ENCODE results near the gene FUBP3. TPM values are rescaled to one million over a fixed set of nuclear protein-coding genes. Genes with fewer than 3 reads are reported as not detected.

The FUBP3 gene
- total RNA-seq, 1 donor from 2014 or later = 77.0 TPM

DNA sequence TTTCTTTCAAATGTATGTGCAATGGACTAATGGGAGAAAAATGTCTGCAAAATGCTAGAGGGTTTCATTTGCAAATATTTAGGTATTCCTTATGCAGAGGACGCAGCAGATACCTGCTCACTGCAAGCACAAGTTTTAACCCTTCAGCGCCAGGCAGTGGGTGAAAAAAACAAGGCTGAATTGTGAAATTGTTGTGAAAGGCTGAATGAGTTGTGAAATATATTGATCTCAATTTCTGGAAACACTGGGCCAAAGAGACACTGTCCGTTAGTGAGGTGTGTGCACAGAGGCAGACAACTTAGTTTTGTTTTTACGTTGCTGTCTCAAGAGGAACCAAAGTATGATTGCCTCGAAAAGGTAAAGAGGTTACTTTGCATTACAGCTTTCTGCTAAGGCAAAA lies 18.8 kb downstream of the FUBP3 start:
- peaks cover 43% of the 10 kb centered on the region for H3K36me3 Mint-ChIP-seq
- TF ChIP-seq, protein P1, sequence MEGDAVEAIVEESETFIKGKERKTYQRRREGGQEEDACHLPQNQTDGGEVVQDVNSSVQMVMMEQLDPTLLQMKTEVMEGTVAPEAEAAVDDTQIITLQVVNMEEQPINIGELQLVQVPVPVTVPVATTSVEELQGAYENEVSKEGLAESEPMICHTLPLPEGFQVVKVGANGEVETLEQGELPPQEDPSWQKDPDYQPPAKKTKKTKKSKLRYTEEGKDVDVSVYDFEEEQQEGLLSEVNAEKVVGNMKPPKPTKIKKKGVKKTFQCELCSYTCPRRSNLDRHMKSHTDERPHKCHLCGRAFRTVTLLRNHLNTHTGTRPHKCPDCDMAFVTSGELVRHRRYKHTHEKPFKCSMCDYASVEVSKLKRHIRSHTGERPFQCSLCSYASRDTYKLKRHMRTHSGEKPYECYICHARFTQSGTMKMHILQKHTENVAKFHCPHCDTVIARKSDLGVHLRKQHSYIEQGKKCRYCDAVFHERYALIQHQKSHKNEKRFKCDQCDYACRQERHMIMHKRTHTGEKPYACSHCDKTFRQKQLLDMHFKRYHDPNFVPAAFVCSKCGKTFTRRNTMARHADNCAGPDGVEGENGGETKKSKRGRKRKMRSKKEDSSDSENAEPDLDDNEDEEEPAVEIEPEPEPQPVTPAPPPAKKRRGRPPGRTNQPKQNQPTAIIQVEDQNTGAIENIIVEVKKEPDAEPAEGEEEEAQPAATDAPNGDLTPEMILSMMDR (IDR thresholded peaks at IDR 0.05; ENCODE audit: unreplicated experiment) = no peak
- no peak overlapping the region for H3K27ac Mint-ChIP-seq

GRCh38 chr9:130599625-130600024 lies 20.2 kb downstream of the FUBP3 start:
- no peak overlapping the region for H3K27ac Mint-ChIP-seq
- peaks cover 54% of the 10 kb centered on the region for H3K36me3 Mint-ChIP-seq
- no peak for DNase-seq (ENCODE audit: low spot score in 2 of 2, unreplicated experiment in 2 of 2)
- no peak overlapping the region for H3K4me3 Mint-ChIP-seq
- no peaks in the 10 kb centered on the region for H3K27me3 Mint-ChIP-seq (ENCODE audit: low read depth)
- TF ChIP-seq, protein P1 (IDR thresholded peaks at IDR 0.05; ENCODE audit: unreplicated experiment) = no peak
- no peaks in the 10 kb centered on the region for H3K4me1 Mint-ChIP-seq
- no peaks in the 10 kb centered on the region for H3K9me3 Mint-ChIP-seq

More for the DNA sequence above, 18.8 kb downstream of the FUBP3 start:
- no peaks in the 10 kb centered on the region for H3K27me3 Mint-ChIP-seq (ENCODE audit: low read depth)
- peaks cover 5% of the 10 kb centered on the region for H3K4me1 Mint-ChIP-seq
- no peak for DNase-seq (ENCODE audit: low spot score in 2 of 2, unreplicated experiment in 2 of 2)
- H3K4me3 Mint-ChIP-seq = no peak overlapping the region
- no peaks in the 10 kb centered on the region for H3K9me3 Mint-ChIP-seq

GRCh38 chr9:130601100-130601499 lies 21.7 kb downstream of the FUBP3 start:
- Mint-ChIP-seq H3K9me3 (no peaks in the 10 kb centered on the region), H3K36me3 (peaks cover 52% of the 10 kb centered on the region), H3K27me3 (ENCODE audit: low read depth) (no peaks in the 10 kb centered on the region)

GRCh38 chr9:130604295-130604694 lies 24.9 kb downstream of the FUBP3 start:
- Mint-ChIP-seq H3K27ac (no peak overlapping the region), H3K4me1 (no peaks in the 10 kb centered on the region), H3K27me3 (ENCODE audit: low read depth) (no peaks in the 10 kb centered on the region), H3K36me3 (peaks cover 39% of the 10 kb centered on the region), H3K4me3 (no peak overlapping the region), H3K9me3 (no peaks in the 10 kb centered on the region)
- TF ChIP-seq, protein P1 (IDR thresholded peaks at IDR 0.05; ENCODE audit: unreplicated experiment) = no peak
- DNase-seq (ENCODE audit: low spot score in 2 of 2, unreplicated experiment in 2 of 2) = no peak

More at GRCh38 chr9:130601100-130601499, 21.7 kb downstream of the FUBP3 start:
- H3K4me3 Mint-ChIP-seq = no peak overlapping the region
- H3K4me1 Mint-ChIP-seq = no peaks in the 10 kb centered on the region
- TF ChIP-seq, protein P1 (IDR thresholded peaks at IDR 0.05; ENCODE audit: unreplicated experiment) = no peak
- DNase-seq (ENCODE audit: low spot score in 2 of 2, unreplicated experiment in 2 of 2) = no peak
- H3K27ac Mint-ChIP-seq = no peak overlapping the region

DNA sequence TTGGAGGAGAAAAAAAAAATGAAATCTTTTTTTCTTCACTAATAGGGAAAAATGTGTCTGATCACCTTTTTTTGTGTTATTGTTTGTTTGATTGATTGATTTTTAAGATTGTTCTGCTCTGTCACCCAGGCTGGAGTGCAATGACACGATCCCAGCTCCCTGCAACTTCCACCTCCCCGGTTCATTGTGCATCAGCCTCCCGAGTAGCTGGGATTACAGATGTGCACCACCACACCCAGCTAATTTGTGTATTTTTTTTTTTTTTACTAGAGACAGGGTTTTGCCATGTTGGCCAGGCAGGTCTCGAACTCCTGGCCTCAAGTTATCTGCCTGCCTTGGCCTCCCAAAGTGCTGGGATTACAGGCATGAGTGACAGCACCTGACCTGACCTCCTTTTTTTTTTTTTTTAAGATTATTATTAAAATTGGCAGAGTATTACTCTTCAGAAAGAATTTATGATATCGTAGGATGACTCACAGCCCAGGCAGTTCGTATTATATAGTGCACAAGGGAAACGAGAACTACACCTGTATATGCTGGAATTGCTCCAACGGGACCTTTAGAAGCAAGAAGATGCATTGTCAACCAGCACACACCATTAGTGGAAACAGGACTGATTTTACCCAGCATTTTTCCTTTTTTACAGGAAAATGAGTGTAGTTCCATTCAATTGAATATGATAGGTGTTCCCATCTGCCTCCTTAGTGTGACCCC lies 27.7 kb downstream of the FUBP3 start:
- Mint-ChIP-seq H3K36me3 (peaks cover 32% of the 10 kb centered on the region), H3K9me3 (no peaks in the 10 kb centered on the region), H3K4me1 (no peaks in the 10 kb centered on the region), H3K27me3 (ENCODE audit: low read depth) (no peaks in the 10 kb centered on the region), H3K27ac (no peak overlapping the region), H3K4me3 (no peak overlapping the region)
- TF ChIP-seq, protein P1 (IDR thresholded peaks at IDR 0.05; ENCODE audit: unreplicated experiment) = no peak
- DNase-seq (ENCODE audit: low spot score in 2 of 2, unreplicated experiment in 2 of 2) = no peak
